DND-41 (cell line): ENCODE data around the gene SLC25A3.

Experiments
- CTCF ChIP-seq: IDR thresholded peaks from 2 replicates; pipeline ENCODE4 v1.5.1; 2012; ENCODE audit warnings: borderline replicate concordance, low read length, moderate library complexity, mild to moderate bottlenecking; ENCODE audit not compliant: poor library complexity, severe bottlenecking; ENCODE audit errors: extremely low read depth
- EZH2 ChIP-seq: IDR thresholded peaks from 3 replicates; pipeline ENCODE4 v1.6.1; 2012; ENCODE audit warnings: borderline replicate concordance, low read depth, mild to moderate bottlenecking, moderate library complexity, low read length, inconsistent platforms; ENCODE audit not compliant: severe bottlenecking

DNA sequence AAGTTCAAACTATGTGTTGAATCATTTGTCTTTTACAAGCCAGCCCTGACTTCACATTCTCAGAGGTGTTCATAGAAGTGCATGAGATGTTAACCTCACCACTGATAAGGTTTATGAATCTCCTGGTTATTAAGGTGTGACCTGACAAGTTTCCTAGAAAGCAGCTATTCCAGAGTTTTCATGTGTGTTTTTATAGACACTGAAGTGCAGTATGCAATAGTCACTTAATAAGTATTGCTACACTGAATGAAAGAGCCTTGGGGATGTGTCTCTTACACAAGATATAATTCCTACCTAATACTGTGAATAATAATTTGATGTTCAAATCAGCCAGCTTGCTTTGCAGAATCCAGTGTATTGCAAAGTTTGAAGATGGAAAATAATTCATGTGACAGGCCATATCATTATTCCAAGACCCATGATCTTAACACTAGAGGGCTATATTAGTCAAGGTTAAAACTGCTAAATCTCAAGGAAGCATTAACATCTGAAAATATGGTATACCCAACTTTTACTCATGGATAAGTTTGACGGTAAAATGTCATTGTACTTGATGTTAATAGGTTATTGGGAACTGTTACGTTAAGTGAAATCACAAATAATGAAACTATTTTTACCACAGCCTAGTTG, 13.0 kb downstream of the SLC25A3 start:
- TF ChIP-seq CTCF = peak; percentile 32
- TF ChIP-seq EZH2 = no peak
